Neural progenitor cell (in vitro differentiated cells): ENCODE data around the gene YARS1.

ENCODE experiments used
- CTCF ChIP-seq: fragments of 200-600 bp; sonication (generic); IDR thresholded peaks from 2 replicates; pipeline ENCODE4 v1.5.1; 2017; ENCODE audit warnings: antibody characterized with exemption, mild to moderate bottlenecking
- EZH2 ChIP-seq: fragments of 200-600 bp; sonication (generic); IDR thresholded peaks from 2 replicates; pipeline ENCODE4 v1.6.1; 2017; ENCODE audit warnings: antibody characterized with exemption, mild to moderate bottlenecking, moderate library complexity
- EZH2phosphoT487 ChIP-seq: fragments of 200-600 bp; sonication (generic); IDR thresholded peaks from 2 replicates; pipeline ENCODE4 v1.6.1; 2017; ENCODE audit warnings: antibody characterized with exemption

- TF ChIP-seq CTCF (no peak), EZH2phosphoT487 (no peak), EZH2 (no peak)
Measured at GRCh38 chr1:32863881-32864245, 46.7 kb upstream of the YARS1 start.
